Measurements from ENCODE around the gene CAV1. TPM values are rescaled to one million over a fixed set of nuclear protein-coding genes. Genes with fewer than 3 reads are reported as not detected.

CAV1 gene
- total and polyA plus RNA-seq, 2 of the 4 experiments (the other 2 are of a cell fraction): 1,592 to 1,808 TPM

- Histone ChIP-seq H3K27ac (ENCODE audit: insufficient read depth, low read length) (no peak overlapping the region), H3K27me3 (ENCODE audit: control insufficient read depth, insufficient read depth, low read length) (no peaks in the 10 kb centered on the region), H3K4ac (ENCODE audit: low read depth, low read length) (no peak overlapping the region), H3K18ac (ENCODE audit: low read depth, low read length) (no peak overlapping the region), H3K23ac (ENCODE audit: low read depth, low read length) (no peak overlapping the region), H3K4me2 (ENCODE audit: low read depth, low read length) (no peak overlapping the region), H3K9me1 (ENCODE audit: insufficient read depth, low read length) (peaks cover 30% of the 10 kb centered on the region), H2AFZ (replicated peaks; ENCODE audit: low read length, poor library complexity) (no peak overlapping the region), H3K9me3 (ENCODE audit: control insufficient read depth, insufficient read depth, low read length) (no peaks in the 10 kb centered on the region), H4K20me1 (ENCODE audit: insufficient read depth, low read length) (peaks cover 55% of the 10 kb centered on the region; the same call in 1 of the 2 replicates), H2BK5ac (ENCODE audit: low read depth, low read length, poor library complexity, severe bottlenecking) (no peak overlapping the region), H3K4me1 (ENCODE audit: control insufficient read depth, insufficient read depth, low read length) (peaks cover 23% of the 10 kb centered on the region), H2BK15ac (ENCODE audit: low read depth, low read length) (no peak overlapping the region), H3K56ac (ENCODE audit: extremely low read depth, insufficient read depth, low read length) (no peak overlapping the region), H2AK5ac (ENCODE audit: low read depth, low read length) (no peak overlapping the region), H3K14ac (replicated peaks; ENCODE audit: low read depth, low read length) (no peak overlapping the region), H3K79me1 (ENCODE audit: low read depth in 1 of 2, low read length in 2 of 2) (peaks cover 22 to 60% of the 10 kb centered on the region in 2 experiments), H3K4me3 (ENCODE audit: insufficient read depth, low read depth, low read length) (no peak overlapping the region), H3K9ac (ENCODE audit: low read depth, low read length) (no peak overlapping the region), H3K36me3 (ENCODE audit: control insufficient read depth, insufficient read depth, low read length) (peaks cover 49% of the 10 kb centered on the region), H4K8ac (ENCODE audit: low read depth in 2 of 2, low read length in 2 of 2) (no peak overlapping the region), H4K5ac (ENCODE audit: low read depth, low read length) (no peak overlapping the region), H2BK120ac (ENCODE audit: low read depth, low read length) (no peak overlapping the region), H2AK9ac (replicated peaks; ENCODE audit: low read depth, low read length, poor library complexity) (no peak overlapping the region), H2BK20ac (ENCODE audit: low read depth, low read length) (no peak overlapping the region), H4K91ac (ENCODE audit: insufficient read depth, low read depth, low read length) (no peak overlapping the region)
- no TSS peak for BruUV-seq (replicated peaks)
- in situ Hi-C loops (cut with MboI; ENCODE audit: low sequenced_read_pairs) (loop anchor here (10.0 kb wide), 1 partner anchor 49 kb away; no protein-coding TSS in a partner anchor), intact Hi-C loops (cut with micrococcal nuclease) (no loop called here), dilution Hi-C loops (cut with HindIII; ENCODE audit: low sequenced_read_pairs, unreplicated experiment) (no loop called here)
- no CpG with 5 or more reads among the region's 1 CpG for WGBS, 2 experiments (ENCODE audit: extremely low coverage in 2 of 2, insufficient read length in 1 of 2)
- CTCF ChIA-PET: no interaction called here
- TF ChIP-seq RAD21 (IDR thresholded peaks at IDR 0.05; ENCODE audit: low read length): no peak
- TF ChIP-seq CEBPB (IDR thresholded peaks at IDR 0.05; ENCODE audit: low read depth, low read length): no peak
- TF ChIP-seq CTCF (conservative IDR thresholded peaks at IDR 0.05; ENCODE audit: low read depth, low read length): no peak
- TF ChIP-seq RFX5 (IDR thresholded peaks at IDR 0.05; ENCODE audit: low read depth, low read length): no peak
- TF ChIP-seq CHD1 (IDR thresholded peaks at IDR 0.05; ENCODE audit: low read depth, low read length): no peak
- no peak for TF ChIP-seq MAFK (IDR thresholded peaks at IDR 0.05; ENCODE audit: low read depth, low read length)
- no peak for TF ChIP-seq FOS (IDR thresholded peaks at IDR 0.05; ENCODE audit: low read depth, low read length)
- no peak for TF ChIP-seq MAZ (IDR thresholded peaks at IDR 0.05; ENCODE audit: borderline replicate concordance, low read depth, low read length)
- TF ChIP-seq SMC3 (IDR thresholded peaks at IDR 0.05; ENCODE audit: low read depth, low read length): no peak
- TF ChIP-seq RCOR1 (IDR thresholded peaks at IDR 0.05; ENCODE audit: insufficient replicate concordance, low read length): no peak
- TF ChIP-seq ELK1 (IDR thresholded peaks at IDR 0.05; ENCODE audit: borderline replicate concordance, low read depth, low read length): no peak
- no peak for TF ChIP-seq USF2 (IDR thresholded peaks at IDR 0.05; ENCODE audit: low read depth, low read length)
- TF ChIP-seq POLR2A (IDR thresholded peaks at IDR 0.05; ENCODE audit: low read depth, low read length): no peak
- no peak for TF ChIP-seq NFE2L2 (IDR thresholded peaks at IDR 0.05; ENCODE audit: low read depth, low read length)
- TF ChIP-seq MXI1 (IDR thresholded peaks at IDR 0.05; ENCODE audit: borderline replicate concordance, low read depth, low read length): no peak
- no peak for TF ChIP-seq BHLHE40 (IDR thresholded peaks at IDR 0.05; ENCODE audit: low read depth, low read length)
- DNase-seq (no peak), ATAC-seq (ENCODE audit: low read depth) (no peak)
- POLR2A ChIA-PET (ENCODE audit: unreplicated experiment): no interaction called here
These were observed 10.6 kb downstream of the CAV1 start for GRCh38 chr7:116535416-116535815.
